Rectal smooth muscle tissue (tissue), 1 donor: Measurements from ENCODE around the gene ANKLE2.
"Not testable (repeated sequence)": the region's sequence is repeated elsewhere in the genome, so short reads cannot be mapped to it uniquely, and the experiment has no call there.

Experiments used
- H3K27ac ChIP-seq: one replicate; pipeline ENCODE4 v1.7.0; 2013; ENCODE audit warnings: low read depth, low read length, inconsistent platforms
- H3K27me3 ChIP-seq: one replicate; pipeline ENCODE4 v1.7.0; 2013; ENCODE audit warnings: low read length; ENCODE audit not compliant: control insufficient read depth, insufficient read depth
- H3K36me3 ChIP-seq: one replicate; pipeline ENCODE4 v1.7.0; 2013; ENCODE audit warnings: low read length; ENCODE audit not compliant: control insufficient read depth, insufficient read depth
- H3K4me1 ChIP-seq: one replicate; pipeline ENCODE4 v1.7.0; 2013; ENCODE audit warnings: low read length; ENCODE audit not compliant: control insufficient read depth, insufficient read depth
- H3K4me3 ChIP-seq: one replicate; pipeline ENCODE4 v1.7.0; 2013; ENCODE audit warnings: low read length
- H3K9ac ChIP-seq: one replicate; pipeline ENCODE4 v1.7.0; 2013; ENCODE audit warnings: low read length

The ANKLE2 gene

GRCh38 chr12:132710043-132710404 is 51.6 kb downstream of the ANKLE2 start:
- no peaks in the 10 kb centered on the region for H3K27me3 ChIP-seq

GRCh38 chr12:132708150-132708549 is 53.5 kb downstream of the ANKLE2 start:
- Histone ChIP-seq H3K4me3 (no peak overlapping the region), H3K27ac (no peak overlapping the region), H3K27me3 (no peaks in the 10 kb centered on the region), H3K9ac (no peak overlapping the region), H3K4me1 (peaks cover 4% of the 10 kb centered on the region), H3K36me3 (peaks cover 4% of the 10 kb centered on the region)

More at GRCh38 chr12:132710043-132710404, 51.6 kb downstream of the ANKLE2 start:
- Histone ChIP-seq H3K4me3 (peak overlapping the region; percentile 79), H3K36me3 (no peaks in the 10 kb centered on the region), H3K4me1 (peaks cover 4% of the 10 kb centered on the region), H3K9ac (peak overlapping the region; percentile 83), H3K27ac (peak overlapping the region; percentile 70)

- peaks cover 4% of the 10 kb centered on the region for H3K36me3 ChIP-seq
- no peak overlapping the region for H3K27ac ChIP-seq
- H3K9ac ChIP-seq, result no peak overlapping the region
- H3K4me1 ChIP-seq, result peaks cover 4% of the 10 kb centered on the region
- no peaks in the 10 kb centered on the region for H3K27me3 ChIP-seq
- H3K4me3 ChIP-seq, result no peak overlapping the region
Measured at GRCh38 chr12:132707241-132707640, 54.4 kb downstream of the ANKLE2 start.

- peaks cover 4% of the 10 kb centered on the region for H3K36me3 ChIP-seq
Measured at GRCh38 chr12:132703641-132704040, 58.0 kb downstream of the ANKLE2 start.

GRCh38 chr12:132702640-132703039 is 59.0 kb downstream of the ANKLE2 start:
- H3K27me3 ChIP-seq, result no peaks in the 10 kb centered on the region
- H3K4me3 ChIP-seq, result no peak overlapping the region
- no peaks in the 10 kb centered on the region for H3K4me1 ChIP-seq
- no peak overlapping the region for H3K9ac ChIP-seq
- H3K27ac ChIP-seq, result no peak overlapping the region
- peaks cover 4% of the 10 kb centered on the region for H3K36me3 ChIP-seq

More at GRCh38 chr12:132703641-132704040, 58.0 kb downstream of the ANKLE2 start:
- Histone ChIP-seq H3K27me3 (no peaks in the 10 kb centered on the region), H3K27ac (no peak overlapping the region), H3K4me3 (no peak overlapping the region), H3K4me1 (no peaks in the 10 kb centered on the region), H3K9ac (no peak overlapping the region)

- Histone ChIP-seq H3K36me3 (peaks cover 4% of the 10 kb centered on the region), H3K27me3 (no peaks in the 10 kb centered on the region), H3K9ac (no peak overlapping the region)
Measured at GRCh38 chr12:132700212-132700822, 61.3 kb downstream of the ANKLE2 start.

GRCh38 chr12:132698341-132698740 is 63.3 kb downstream of the ANKLE2 start:
- Histone ChIP-seq H3K27me3 (no peaks in the 10 kb centered on the region), H3K9ac (no peak overlapping the region), H3K36me3 (no peaks in the 10 kb centered on the region), H3K4me3 (no peak overlapping the region), H3K27ac (no peak overlapping the region), H3K4me1 (no peaks in the 10 kb centered on the region)

More at GRCh38 chr12:132700212-132700822, 61.3 kb downstream of the ANKLE2 start:
- Histone ChIP-seq H3K27ac (no peak overlapping the region), H3K4me1 (no peaks in the 10 kb centered on the region), H3K4me3 (no peak overlapping the region)

GRCh38 chr12:132695431-132695830 is 66.2 kb downstream of the ANKLE2 start:
- no peak overlapping the region for H3K27ac ChIP-seq

GRCh38 chr12:132694888-132695287 is 66.7 kb downstream of the ANKLE2 start:
- not testable (repeated sequence) for H3K36me3 ChIP-seq, H3K27ac ChIP-seq, H3K4me1 ChIP-seq, H3K4me3 ChIP-seq, H3K27me3 ChIP-seq, H3K9ac ChIP-seq

More at GRCh38 chr12:132695431-132695830, 66.2 kb downstream of the ANKLE2 start:
- H3K27me3 ChIP-seq, result no peaks in the 10 kb centered on the region
- no peaks in the 10 kb centered on the region for H3K36me3 ChIP-seq
- H3K4me1 ChIP-seq, result no peaks in the 10 kb centered on the region
- H3K4me3 ChIP-seq, result no peak overlapping the region
- H3K9ac ChIP-seq, result no peak overlapping the region

GRCh38 chr12:132692030-132692429 is 69.6 kb downstream of the ANKLE2 start:
- H3K9ac ChIP-seq, H3K4me1 ChIP-seq, H3K27me3 ChIP-seq: not testable (repeated sequence)

GRCh38 chr12:132690112-132690511 is 71.5 kb downstream of the ANKLE2 start:
- H3K36me3 ChIP-seq, result no peaks in the 10 kb centered on the region
- H3K27me3 ChIP-seq, result no peaks in the 10 kb centered on the region
- no peak overlapping the region for H3K27ac ChIP-seq
- H3K9ac ChIP-seq, result no peak overlapping the region
- no peaks in the 10 kb centered on the region for H3K4me1 ChIP-seq
- H3K4me3 ChIP-seq, result no peak overlapping the region

More at GRCh38 chr12:132692030-132692429, 69.6 kb downstream of the ANKLE2 start:
- H3K4me3 ChIP-seq, H3K27ac ChIP-seq, H3K36me3 ChIP-seq: not testable (repeated sequence)

- no peak overlapping the region for H3K9ac ChIP-seq
- H3K27ac ChIP-seq, result no peak overlapping the region
- H3K27me3 ChIP-seq, result no peaks in the 10 kb centered on the region
- H3K36me3 ChIP-seq, result no peaks in the 10 kb centered on the region
- no peaks in the 10 kb centered on the region for H3K4me1 ChIP-seq
- peak overlapping the region; percentile 16 for H3K4me3 ChIP-seq
Measured at GRCh38 chr12:132689227-132689626, 72.4 kb downstream of the ANKLE2 start.
